Measurements from ENCODE around the gene TACR1. TPM values are rescaled to one million over a fixed set of nuclear protein-coding genes. Genes with fewer than 3 reads are reported as not detected.
A peak's percentile ranks its signal among the peaks of the same experiment; 100 is the strongest.

TACR1 gene
- total and polyA plus RNA-seq, 2 of the 4 experiments (the other 2 are of a cell fraction) = under 0.01 to 0.09 TPM

DNA sequence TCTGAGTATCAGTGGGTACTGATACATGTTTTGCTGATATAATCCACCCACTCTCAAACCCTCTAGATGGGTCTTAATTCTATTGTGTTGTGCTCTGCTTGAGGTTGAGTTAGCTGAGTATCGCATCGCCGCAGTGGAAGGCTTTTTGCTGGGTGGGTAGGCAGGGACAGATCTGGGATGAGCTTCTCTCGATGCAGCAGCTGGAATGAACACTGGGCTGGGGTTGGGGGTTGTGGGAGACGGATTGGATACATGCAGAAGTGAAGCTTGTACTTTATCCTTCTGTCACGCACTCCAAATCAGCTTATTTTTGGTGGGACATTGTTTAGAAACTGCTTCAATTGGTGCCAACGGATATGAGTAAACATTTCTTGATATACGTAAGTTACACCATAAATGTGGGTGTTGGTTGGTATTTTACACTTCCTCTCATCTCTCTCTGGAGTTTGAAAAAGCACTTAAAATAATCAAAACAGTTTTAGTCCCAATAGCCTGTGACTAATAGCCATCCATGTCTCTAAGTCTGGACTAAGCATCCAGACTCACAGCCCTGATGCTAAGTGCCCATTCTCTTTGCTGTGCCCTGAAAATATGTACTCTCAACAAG lies 133.8 kb downstream of the TACR1 start:
- WGBS, 2 experiments (ENCODE audit: extremely low coverage in 2 of 2, insufficient read length in 1 of 2) = no CpG with 5 or more reads among the region's 8 CpGs
- dilution Hi-C loops (cut with HindIII; ENCODE audit: low sequenced_read_pairs, unreplicated experiment) = no loop called here
- H3K27ac ChIP-seq (ENCODE audit: insufficient read depth, low read length) = peak overlapping the region; percentile 20

More for the DNA sequence above, 133.8 kb downstream of the TACR1 start:
- H2BK5ac ChIP-seq (ENCODE audit: low read depth, low read length, poor library complexity, severe bottlenecking) = peak overlapping the region; percentile 56
- no peak overlapping the region for H2AK5ac ChIP-seq (ENCODE audit: low read depth, low read length)
- ATAC-seq (ENCODE audit: low read depth) (peak; percentile 79), DNase-seq (peak; percentile 55)
- peak overlapping the region; percentile 45 for H2BK120ac ChIP-seq (ENCODE audit: low read depth, low read length)
- intact Hi-C loops (cut with micrococcal nuclease) = loop anchor here (1.0 to 10.0 kb wide), 5 partner anchors 134 to 371 kb away; partner anchors contain the start of gene TACR1
- peak overlapping the region; percentile 6; the same call in 1 of the 2 replicates for H3K18ac ChIP-seq (ENCODE audit: low read depth, low read length)
- 0 out of 2 replicates have a peak overlapping the region, but pooled peaks have one; percentile 3 for H3K14ac ChIP-seq (replicated peaks; ENCODE audit: low read depth, low read length)
- no peaks in the 10 kb centered on the region for H3K27me3 ChIP-seq (ENCODE audit: control insufficient read depth, insufficient read depth, low read length)
- H3K56ac ChIP-seq (ENCODE audit: extremely low read depth, insufficient read depth, low read length) = peak overlapping the region; percentile 19; the same call in 1 of the 2 replicates
- H3K23ac ChIP-seq (ENCODE audit: low read depth, low read length) = no peak overlapping the region
- peak overlapping the region; percentile 27; the same call in 1 of the 2 replicates for H4K91ac ChIP-seq (ENCODE audit: insufficient read depth, low read depth, low read length)
- peak overlapping the region; percentile 6; the same call in 1 of the 2 replicates for H2BK20ac ChIP-seq (ENCODE audit: low read depth, low read length)
- H3K36me3 ChIP-seq (ENCODE audit: control insufficient read depth, insufficient read depth, low read length) = no peaks in the 10 kb centered on the region
- peak overlapping the region; percentile 18; the same call in 1 of the 2 replicates for H3K4me3 ChIP-seq (ENCODE audit: insufficient read depth, low read depth, low read length)
- H4K20me1 ChIP-seq (ENCODE audit: insufficient read depth, low read length) = no peaks in the 10 kb centered on the region
- H3K4ac ChIP-seq (ENCODE audit: low read depth, low read length) = peak overlapping the region; percentile 12; the same call in 1 of the 2 replicates
- H3K4me2 ChIP-seq (ENCODE audit: low read depth, low read length) = peak overlapping the region; percentile 76
- H3K9me1 ChIP-seq (ENCODE audit: insufficient read depth, low read length) = no peaks in the 10 kb centered on the region; the same call in 1 of the 2 replicates
- H2AK9ac ChIP-seq (replicated peaks; ENCODE audit: low read depth, low read length, poor library complexity) = no peak overlapping the region
- no peaks in the 10 kb centered on the region for H3K79me1 ChIP-seq (ENCODE audit: low read depth in 1 of 2, low read length in 2 of 2)
- H2BK15ac ChIP-seq (ENCODE audit: low read depth, low read length) = no peak overlapping the region; the same call in 2 of the 3 replicates
- no peak for TF ChIP-seq RAD21 (IDR thresholded peaks at IDR 0.05; ENCODE audit: low read length)
- TF ChIP-seq CHD1 (IDR thresholded peaks at IDR 0.05; ENCODE audit: low read depth, low read length) = no peak
- TF ChIP-seq MAZ (IDR thresholded peaks at IDR 0.05; ENCODE audit: borderline replicate concordance, low read depth, low read length) = no peak
- TF ChIP-seq RCOR1 (IDR thresholded peaks at IDR 0.05; ENCODE audit: insufficient replicate concordance, low read length) = no peak
- no peak for TF ChIP-seq MAFK (IDR thresholded peaks at IDR 0.05; ENCODE audit: low read depth, low read length)
- TF ChIP-seq POLR2A (IDR thresholded peaks at IDR 0.05; ENCODE audit: low read depth, low read length) = no peak
- TF ChIP-seq CEBPB (IDR thresholded peaks at IDR 0.05; ENCODE audit: low read depth, low read length) = no peak
- H4K5ac ChIP-seq (ENCODE audit: low read depth, low read length) = no peak overlapping the region
- POLR2A ChIA-PET (ENCODE audit: unreplicated experiment) = no interaction called here
- in situ Hi-C loops (cut with MboI; ENCODE audit: low sequenced_read_pairs) = no loop called here
- H3K9ac ChIP-seq (ENCODE audit: low read depth, low read length) = no peak overlapping the region
- no peaks in the 10 kb centered on the region for H3K9me3 ChIP-seq (ENCODE audit: control insufficient read depth, insufficient read depth, low read length)
- peak overlapping the region; percentile 38 for H2AFZ ChIP-seq (replicated peaks; ENCODE audit: low read length, poor library complexity)
- CTCF ChIA-PET = interaction anchor here (0.6 to 1.2 kb wide), 6 partner anchors 8 to 405 kb away, joined by 3 to 5 read pairs (median 3); no protein-coding TSS in a partner anchor
- H3K4me1 ChIP-seq (ENCODE audit: control insufficient read depth, insufficient read depth, low read length) = peaks cover 4% of the 10 kb centered on the region; the same call in 1 of the 2 replicates
- no TSS peak for BruUV-seq (replicated peaks)
- no peak overlapping the region for H4K8ac ChIP-seq (ENCODE audit: low read depth in 2 of 2, low read length in 2 of 2)
